ENCODE data around the gene GDF11. TPM values are rescaled to one million over a fixed set of nuclear protein-coding genes. Genes with fewer than 3 reads are reported as not detected.

The GDF11 gene
- total RNA-seq, 2 donors from 2014 or later = 8.1 to 8.6 TPM

- no peak for TF ChIP-seq CTCF (IDR thresholded peaks at IDR 0.05)
- Histone ChIP-seq H3K36me3 (peaks cover 17% of the 10 kb centered on the region), H3K4me1 (peaks cover 0 to 77% of the 10 kb centered on the region in 2 donors), H3K4me3 (peak overlapping the region; percentile 75 to 81), H3K27ac (peak overlapping the region; percentile 86 to 91), H3K27me3 (no peaks in the 10 kb centered on the region), H3K9me3 (no peaks in the 10 kb centered on the region)
- DNase-seq (ENCODE audit: low spot score) = no peak
Measured at GRCh38 chr12:55704824-55705718, 37.9 kb upstream of the GDF11 start.

- Histone ChIP-seq H3K9me3 (no peaks in the 10 kb centered on the region), H3K36me3 (peaks cover 12% of the 10 kb centered on the region), H3K4me3 (peak overlapping the region; percentile 75 to 81), H3K4me1 (peaks cover 0 to 68% of the 10 kb centered on the region in 2 donors), H3K27ac (peak overlapping the region; percentile 86 to 91), H3K27me3 (no peaks in the 10 kb centered on the region)
- no peak for DNase-seq (ENCODE audit: low spot score)
- peak; percentile 50 to 67 for TF ChIP-seq CTCF (IDR thresholded peaks at IDR 0.05)
Measured at GRCh38 chr12:55705782-55706402, 37.0 kb upstream of the GDF11 start.

- H3K27ac ChIP-seq = peak overlapping the region; percentile 86 to 91
- peaks cover 0 to 60% of the 10 kb centered on the region in 2 donors for H3K4me1 ChIP-seq
- H3K27me3 ChIP-seq = no peaks in the 10 kb centered on the region
- peak overlapping the region; percentile 75 to 81 for H3K4me3 ChIP-seq
- no peak for DNase-seq (ENCODE audit: low spot score)
- peaks cover 7% of the 10 kb centered on the region for H3K36me3 ChIP-seq
- no peaks in the 10 kb centered on the region for H3K9me3 ChIP-seq
- no peak for TF ChIP-seq CTCF (IDR thresholded peaks at IDR 0.05)
Measured at GRCh38 chr12:55706568-55707218, 36.2 kb upstream of the GDF11 start.

- Histone ChIP-seq H3K4me3 (peak overlapping the region; percentile 75 to 81), H3K36me3 (peaks cover 4% of the 10 kb centered on the region), H3K4me1 (peaks cover 0 to 57% of the 10 kb centered on the region in 2 donors), H3K27ac (peak overlapping the region; percentile 86 to 91), H3K27me3 (no peaks in the 10 kb centered on the region), H3K9me3 (no peaks in the 10 kb centered on the region)
- no peak for DNase-seq (ENCODE audit: low spot score)
- no peak for TF ChIP-seq CTCF (IDR thresholded peaks at IDR 0.05)
Measured at GRCh38 chr12:55707219-55707671, 35.7 kb upstream of the GDF11 start.

GRCh38 chr12:55707841-55708694 is 34.9 kb upstream of the GDF11 start, which contains the start of gene ITGA7:
Gene ITGA7, minus strand, starts transcription at chr12:55707904. Its CDS starts 222 bp downstream, at chr12:55707682.
- TF ChIP-seq CTCF (IDR thresholded peaks at IDR 0.05) = peak in 1 of 2 donors; percentile 13
- DNase-seq (ENCODE audit: low spot score) = no peak
- peak within 1 kb of the TSS; percentile 75 to 81 for H3K4me3 ChIP-seq
- H3K4me1 ChIP-seq = peaks cover 0 to 54% of the 10 kb centered on the region in 2 donors
- H3K27me3 ChIP-seq = no peaks in the 10 kb centered on the region
- H3K9me3 ChIP-seq = no peaks in the 10 kb centered on the region
- H3K27ac ChIP-seq = peak within 1 kb of the TSS; percentile 86 to 91
- no peaks in the 10 kb centered on the region for H3K36me3 ChIP-seq

All from right atrium auricular region (tissue), 2 donors.